HG02763 (cell line): Measurements from ENCODE around the gene EHD4.

Source experiments
- ATAC-seq: cut with Tn5 transposase; IDR thresholded peaks from one replicate; pipeline ENCODE4 v1.9.1; 2021; ENCODE audit warnings: mild to moderate bottlenecking, moderate library complexity; ENCODE audit not compliant: unreplicated experiment

EHD4 gene

DNA sequence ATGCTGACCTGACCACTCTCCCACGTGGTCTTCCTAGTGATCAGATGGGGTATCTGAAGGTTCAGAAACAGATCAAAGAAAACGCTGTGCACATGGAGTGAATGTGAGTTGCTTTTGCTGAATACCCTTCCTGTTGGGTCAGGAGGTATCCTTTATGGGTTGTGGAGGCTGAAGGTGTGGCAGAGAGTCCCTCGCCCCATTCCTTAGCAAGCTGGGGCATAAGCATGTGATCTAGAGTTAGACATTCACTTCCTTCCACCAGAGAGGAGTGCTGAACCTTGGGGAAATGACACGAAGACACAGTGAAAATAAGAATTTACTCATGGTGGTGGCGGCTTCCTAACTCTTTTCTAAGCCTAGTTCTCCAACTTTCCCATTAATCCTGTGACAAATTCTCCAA, 50.7 kb downstream of the EHD4 start:
- no peak for ATAC-seq

DNA sequence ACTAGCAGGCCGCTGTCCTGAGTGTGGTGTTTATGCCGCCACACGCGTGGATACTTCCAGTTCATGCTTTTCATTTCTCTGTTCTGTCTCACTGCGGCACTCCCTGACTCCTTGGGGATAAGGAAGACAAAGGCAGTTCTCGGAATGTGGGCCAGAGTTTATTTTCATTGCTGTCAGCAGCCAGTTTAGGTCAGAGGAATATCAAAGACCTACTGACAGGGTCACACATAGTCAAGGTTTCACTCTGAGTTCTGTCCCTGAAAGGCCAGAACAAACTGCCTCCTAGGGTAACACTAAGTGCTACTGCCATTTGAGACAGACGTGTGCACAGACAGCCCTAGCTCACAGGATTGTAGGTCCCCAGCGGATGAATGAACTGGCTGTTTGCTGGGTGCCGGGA, 51.2 kb downstream of the EHD4 start:
- ATAC-seq = no peak

DNA sequence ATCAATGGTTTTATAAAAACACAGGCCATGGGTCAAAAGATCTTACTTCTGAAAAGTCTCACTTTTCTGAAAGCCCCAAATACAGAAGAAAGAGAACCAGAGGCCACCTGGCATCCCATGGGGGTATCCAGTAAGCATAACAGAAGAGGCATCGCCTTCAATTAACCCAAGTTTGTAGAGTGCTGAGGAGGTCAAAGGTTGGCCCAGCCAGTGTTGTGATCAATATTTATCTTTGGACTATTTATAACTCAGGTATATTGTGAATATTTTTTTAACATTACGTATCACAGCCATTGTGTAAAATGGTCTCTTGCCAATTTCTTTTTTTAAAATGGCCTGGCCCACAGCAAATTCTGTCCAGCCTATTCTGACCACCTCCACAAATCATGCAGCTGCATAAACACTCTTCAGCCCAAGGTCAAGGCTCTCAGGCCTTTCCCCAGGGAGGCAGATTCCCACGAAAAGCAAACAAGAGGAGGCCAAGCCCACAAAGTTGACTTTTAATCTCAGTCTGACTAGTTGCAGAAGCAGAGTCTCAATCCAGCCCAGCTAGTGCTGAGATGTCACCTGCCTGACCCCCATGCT, 52.3 kb downstream of the EHD4 start:
- ATAC-seq = no peak

- no peak for ATAC-seq
Measured at GRCh38 chr15:41919201-41919820, 53.0 kb downstream of the EHD4 start.

GRCh38 chr15:41918506-41919126, 53.7 kb downstream of the EHD4 start:
- ATAC-seq = no peak

- ATAC-seq = no peak
Measured at GRCh38 chr15:41917767-41918430, 54.5 kb downstream of the EHD4 start.

- ATAC-seq = no peak
Measured at GRCh38 chr15:41915255-41915994, 56.9 kb downstream of the EHD4 start.

DNA sequence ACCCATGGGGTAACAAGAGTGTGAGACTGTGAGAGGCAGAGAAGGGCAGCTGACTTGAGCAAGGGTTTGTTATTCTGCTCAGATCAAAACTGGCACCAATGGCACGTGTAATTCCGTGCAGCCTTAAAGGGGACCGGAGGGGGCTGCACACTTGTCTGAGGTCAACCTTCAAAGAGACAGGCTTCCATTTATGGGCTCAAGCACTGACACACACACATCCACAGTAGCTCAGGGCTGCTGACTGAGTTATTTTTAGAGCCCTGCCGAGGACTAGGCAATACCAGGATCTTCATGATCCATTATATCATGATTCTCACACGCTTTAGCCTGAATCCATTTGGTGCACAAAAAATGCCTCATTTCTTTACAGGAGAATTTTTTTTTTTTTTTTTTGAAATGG, 57.9 kb downstream of the EHD4 start:
- no peak for ATAC-seq

DNA sequence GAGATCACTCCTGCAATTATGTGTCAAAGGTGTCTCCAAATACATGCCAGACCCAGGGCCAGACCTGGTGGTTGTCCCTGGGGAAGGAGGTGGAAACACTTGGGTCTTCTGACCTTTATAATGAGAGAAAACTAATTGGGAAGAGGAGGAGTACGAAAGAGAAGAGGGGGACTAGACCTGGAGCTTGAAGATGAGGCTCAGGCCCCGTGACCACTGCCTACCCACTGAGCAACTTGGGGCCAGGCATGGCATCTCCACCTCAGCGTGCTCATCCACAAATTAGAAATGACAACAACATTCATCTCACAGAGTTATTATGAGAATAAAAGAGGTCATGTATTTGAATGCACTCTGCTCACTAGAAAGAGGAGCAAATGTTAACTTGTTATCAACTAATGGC, 59.1 kb downstream of the EHD4 start:
- no peak for ATAC-seq

DNA sequence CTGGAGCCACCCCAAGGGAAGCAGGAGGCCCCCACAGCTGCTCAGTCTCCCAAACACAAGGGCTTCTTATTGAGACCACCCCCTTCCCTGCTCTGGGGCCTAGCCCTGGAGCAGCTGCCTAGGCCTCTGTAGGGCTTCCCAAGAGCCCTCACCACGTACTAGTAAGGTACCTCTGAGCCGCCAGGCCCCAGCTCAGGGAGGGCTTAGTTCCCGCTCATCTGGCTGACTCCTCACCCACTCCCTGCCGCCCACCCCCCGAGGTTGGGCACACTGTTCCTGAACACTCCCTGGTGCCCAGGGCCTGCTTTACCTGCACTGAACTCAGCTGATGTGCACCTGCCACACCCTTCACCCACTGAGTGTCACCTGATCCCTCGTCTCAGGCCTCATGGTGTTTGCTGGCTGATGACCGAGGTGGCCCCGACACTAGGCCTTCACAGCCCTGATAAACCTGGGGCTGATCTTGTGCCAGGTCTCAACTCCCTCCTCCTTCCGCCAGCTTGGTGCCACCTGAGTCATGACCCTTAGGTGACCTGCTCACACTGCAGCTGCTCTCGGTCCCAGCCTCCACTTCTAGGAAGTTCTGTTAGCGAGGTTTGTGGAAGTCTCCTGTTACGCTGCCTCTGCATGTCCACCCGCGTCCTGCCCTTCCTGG, 60.5 kb downstream of the EHD4 start:
- no peak for ATAC-seq

GRCh38 chr15:41908736-41909461, 63.5 kb downstream of the EHD4 start:
- no peak for ATAC-seq

GRCh38 chr15:41907141-41907540, 65.2 kb downstream of the EHD4 start:
- no peak for ATAC-seq

GRCh38 chr15:41906608-41907007, 65.7 kb downstream of the EHD4 start:
- ATAC-seq = no peak

GRCh38 chr15:41905036-41905793, 67.1 kb downstream of the EHD4 start:
- ATAC-seq = no peak

DNA sequence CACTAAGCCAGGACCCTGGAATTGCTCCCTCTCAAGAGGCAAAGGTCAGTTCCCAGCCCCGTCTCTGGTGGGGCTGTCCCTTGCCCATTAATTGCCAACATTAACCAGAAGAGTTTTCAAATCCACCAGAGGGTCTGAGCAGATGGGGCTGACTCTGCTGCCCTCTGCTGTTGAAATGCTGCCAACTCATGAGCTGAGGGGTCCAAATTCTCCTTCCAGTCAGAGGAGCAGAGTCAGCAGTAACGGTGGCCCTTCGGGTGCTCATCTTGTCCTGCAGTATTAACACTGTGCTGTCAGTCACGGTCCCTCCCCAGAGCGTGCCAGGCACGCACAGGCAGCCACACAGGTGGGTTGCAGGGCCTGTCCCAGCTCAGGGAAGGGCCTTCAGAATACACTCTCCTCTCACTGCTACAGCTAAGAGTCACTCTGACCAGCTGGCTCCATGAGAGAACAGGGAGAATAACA, 67.8 kb downstream of the EHD4 start:
- ATAC-seq = no peak

GRCh38 chr15:41903782-41904181, 68.6 kb downstream of the EHD4 start:
- ATAC-seq = no peak

- no peak for ATAC-seq
Measured at GRCh38 chr15:41901431-41901830, 70.9 kb downstream of the EHD4 start.

- no peak for ATAC-seq
Measured at GRCh38 chr15:41900526-41901380, 71.6 kb downstream of the EHD4 start.
